Astrocyte of the cerebellum (primary cell): Measurements from ENCODE around the gene KLF15.
A peak's percentile ranks its signal among the peaks of the same experiment; 100 is the strongest.

ENCODE experiments used
- DNase-seq: peaks from one replicate; pipeline ENCODE4 v3.0.0-alpha.2; 2011; ENCODE audit warnings: low read depth
- H3K4me3 ChIP-seq: 2 replicates; pipeline ENCODE4 v1.5.1; 2011; ENCODE audit warnings: mild to moderate bottlenecking, low read depth, low read length, moderate library complexity
- CTCF ChIP-seq: IDR thresholded peaks from 2 replicates; pipeline ENCODE4 v1.5.1; 2012; ENCODE audit warnings: low read length, low read depth, moderate library complexity, mild to moderate bottlenecking; ENCODE audit errors: missing control alignments
- in situ Hi-C: cut with HindIII; loops from 2 replicates; pipeline ENCODE4 v1.10.0; 2017; ENCODE audit warnings: low sequenced_read_pairs

Gene KLF15

GRCh38 chr3:126376444-126376843 is 19.2 kb upstream of the KLF15 start:
- no peak for DNase-seq
- no peak for TF ChIP-seq CTCF
- H3K4me3 ChIP-seq = no peak overlapping the region
- in situ Hi-C loops = no loop called here

GRCh38 chr3:126375835-126376331 is 18.7 kb upstream of the KLF15 start:
- DNase-seq = no peak
- no peak overlapping the region for H3K4me3 ChIP-seq
- in situ Hi-C loops = no loop called here
- TF ChIP-seq CTCF = no peak

- in situ Hi-C loops = no loop called here
- no peak for TF ChIP-seq CTCF
- peak; percentile 35 for DNase-seq
- H3K4me3 ChIP-seq = no peak overlapping the region
These were observed 16.7 kb upstream of the KLF15 start for GRCh38 chr3:126373682-126374601.

GRCh38 chr3:126373146-126373613 is 16.0 kb upstream of the KLF15 start:
- in situ Hi-C loops = no loop called here
- DNase-seq = no peak

GRCh38 chr3:126372413-126373145 is 15.4 kb upstream of the KLF15 start:
- no peak for DNase-seq
- in situ Hi-C loops = no loop called here
- no peak overlapping the region for H3K4me3 ChIP-seq
- no peak for TF ChIP-seq CTCF

More at GRCh38 chr3:126373146-126373613, 16.0 kb upstream of the KLF15 start:
- no peak for TF ChIP-seq CTCF
- H3K4me3 ChIP-seq = no peak overlapping the region

- H3K4me3 ChIP-seq = no peak overlapping the region
- TF ChIP-seq CTCF = no peak
- no peak for DNase-seq
- in situ Hi-C loops = no loop called here
These were observed 14.0 kb upstream of the KLF15 start for GRCh38 chr3:126371096-126371705.
